Left colon (tissue), 2 donors: ENCODE results near the gene INPP5F. TPM values are rescaled to one million over a fixed set of nuclear protein-coding genes. Genes with fewer than 3 reads are reported as not detected.

ENCODE experiments used
- ATAC-seq: fragments of 200-7000 bp; cut with Tn5 transposase; one replicate; pipeline ENCODE4 v1.9.1; 2020; ENCODE audit warnings: mild to moderate bottlenecking, moderate library complexity
- DNase-seq, 2 donors: peaks; one replicate each; pipeline ENCODE4 v3.0.0-alpha.2; 2020
- intact Hi-C, 2 donors: fragments of 100-400 bp; cut with DNase I in 1 of 2; cut with micrococcal nuclease in 1 of 2; formaldehyde crosslinking; loops; one replicate each; pipeline versions ENCODE4 v1.11.2 to v1.14.0; 2022; cut with DNase I, micrococcal nuclease
- total RNA-seq, 2 donors: library from RNA; stranded (reverse); fragmentation: NEBNext Ultra II Directional; extraction: Animal tissue kit (Norgen Biotek cat#: 25700); gene quantifications; one replicate each; pipeline ENCODE4 v1.2.1, GENCODE V29; 2021
- donor health status: DM: no; HTN: no; CAD: no.
- donor health status: DM: yes; HTN: yes; CAD: no.

INPP5F gene
- total RNA-seq, 2 donors from 2014 or later, result 12.7 to 15.7 TPM

DNA sequence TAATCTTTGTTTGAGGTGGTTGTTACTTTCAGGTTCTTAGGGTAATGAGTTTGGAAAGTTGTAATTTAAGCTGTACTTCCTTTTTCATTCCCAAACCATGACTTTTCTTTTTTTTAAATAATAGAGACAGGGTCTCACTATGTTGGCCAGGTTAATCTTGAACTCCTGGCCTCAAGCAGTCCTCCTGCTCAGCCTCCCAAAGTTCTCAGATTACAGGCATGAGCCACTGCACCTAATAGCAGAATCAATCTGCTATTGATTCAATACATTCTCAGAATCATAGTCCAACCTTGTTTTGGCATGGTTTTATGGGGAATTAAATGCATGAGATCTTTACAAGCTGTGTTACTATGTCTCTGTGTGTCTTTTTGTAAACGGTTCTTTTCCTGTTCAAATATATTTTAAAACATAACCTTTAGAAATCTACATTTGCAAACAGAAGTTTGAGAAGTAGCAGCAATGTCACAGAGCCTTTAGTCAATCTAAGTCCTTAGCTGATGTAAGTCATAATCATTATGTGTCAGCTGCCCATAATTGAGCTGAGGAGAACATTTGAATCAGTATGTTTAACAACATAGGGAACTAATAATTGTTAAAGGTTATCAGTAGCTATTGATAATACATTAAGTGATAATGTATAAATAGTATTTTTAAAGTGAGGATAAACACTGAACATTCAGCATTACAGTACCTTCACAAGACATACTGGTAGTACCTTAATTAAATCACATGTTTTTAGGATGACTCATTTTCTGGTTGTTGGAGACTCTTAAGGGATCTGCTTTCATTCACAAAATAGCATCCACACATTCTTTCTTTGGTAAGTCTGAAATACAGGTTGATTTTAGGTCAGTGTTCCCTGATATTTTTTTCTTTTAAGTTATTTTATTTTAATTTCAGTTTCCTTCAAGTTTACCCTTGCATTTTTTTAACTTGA is 8.8 kb downstream of the INPP5F start:
- intact Hi-C loops, result no loop called here
- ATAC-seq (no peak), DNase-seq (no peak)

DNA sequence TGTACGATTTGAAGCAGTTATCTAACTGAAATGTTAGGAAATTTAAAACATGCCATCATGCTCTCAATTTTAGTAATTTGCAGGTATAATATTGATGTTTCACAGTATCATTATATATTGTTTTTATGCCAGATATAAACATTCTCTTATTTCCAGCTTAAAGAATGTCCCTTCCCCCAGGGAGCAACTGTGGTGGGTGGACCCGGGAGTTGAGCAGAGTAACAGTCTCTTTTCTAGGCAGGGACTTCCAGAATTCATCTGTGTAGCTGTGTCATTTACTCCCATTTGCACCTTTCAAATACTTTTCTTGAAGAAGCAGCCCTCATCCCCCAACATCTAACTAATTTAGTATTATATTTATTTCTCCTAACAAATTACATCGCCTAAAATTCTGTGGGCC is 9.6 kb downstream of the INPP5F start:
- no peak for DNase-seq
- intact Hi-C loops, result no loop called here

DNA sequence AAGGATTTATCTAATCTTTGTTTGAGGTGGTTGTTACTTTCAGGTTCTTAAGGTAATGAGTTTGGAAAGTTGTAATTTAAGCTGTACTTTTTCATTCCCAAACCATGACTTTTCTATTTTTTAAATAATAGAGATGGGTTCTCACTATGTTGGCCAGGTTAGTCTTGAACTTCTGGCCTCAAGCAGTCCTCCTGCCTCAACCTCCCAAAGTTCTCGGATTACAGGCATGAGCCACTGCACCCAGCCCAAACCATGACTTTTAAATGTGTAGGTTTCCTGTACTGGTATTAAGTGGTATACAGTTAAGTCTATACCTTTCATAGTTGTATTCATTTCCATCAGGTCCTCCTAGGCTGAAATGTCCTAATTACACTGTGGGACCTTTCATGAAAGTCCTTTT is 10.4 kb downstream of the INPP5F start:
- ATAC-seq, result no peak
- intact Hi-C loops, result no loop called here
- DNase-seq, result no peak

More for the DNA sequence above, 9.6 kb downstream of the INPP5F start:
- ATAC-seq, result no peak

DNA sequence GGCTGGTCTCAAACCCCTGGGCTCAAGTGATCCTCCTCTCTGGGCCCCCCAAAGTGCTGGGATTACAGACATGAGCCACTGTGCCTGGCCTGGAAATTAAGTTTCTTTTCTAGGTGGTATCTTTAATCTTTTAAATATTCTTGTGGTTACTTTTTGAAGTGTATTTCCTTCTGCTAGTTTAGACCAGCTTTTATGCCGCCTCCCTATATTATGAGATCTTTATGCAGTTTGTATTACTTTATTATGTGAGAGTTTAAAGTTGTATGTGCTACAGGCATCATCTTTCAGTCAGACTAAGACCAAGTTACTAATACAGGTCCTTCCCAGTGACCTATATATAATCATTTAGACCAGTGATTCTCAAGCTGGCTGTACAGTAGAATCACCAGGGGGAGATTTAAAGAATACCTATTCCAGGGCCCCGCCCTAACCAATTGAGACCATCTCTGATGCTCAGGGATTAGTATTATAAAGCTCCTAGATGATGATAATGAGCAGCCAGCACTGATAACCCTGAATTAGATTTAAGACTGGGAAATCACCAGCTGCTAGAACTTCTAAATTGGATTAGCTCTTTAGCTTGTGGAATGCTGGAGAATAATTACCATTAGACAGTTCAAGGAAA is 11.3 kb downstream of the INPP5F start:
- peak; percentile 60 for ATAC-seq
- intact Hi-C loops, result no loop called here
- DNase-seq, result no peak

DNA sequence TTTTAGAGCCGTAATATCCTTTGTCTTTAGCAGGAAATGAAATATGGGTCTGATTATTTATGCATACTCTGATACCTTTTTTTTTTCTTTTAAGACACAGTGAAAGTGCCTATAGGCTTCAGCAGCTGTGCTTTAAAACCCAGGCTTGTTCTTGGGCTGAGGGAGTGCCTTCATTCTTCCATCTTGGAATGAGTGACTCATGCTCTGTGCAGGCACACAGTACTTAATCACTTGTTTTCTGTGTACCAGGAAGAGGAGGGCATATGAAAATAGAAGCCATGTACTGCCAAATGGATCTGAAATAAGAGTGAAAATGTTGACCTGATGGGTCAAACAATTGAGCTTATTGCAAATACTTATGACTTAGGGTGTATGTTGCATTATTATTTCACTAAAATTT is 12.0 kb downstream of the INPP5F start:
- intact Hi-C loops, result no loop called here
- ATAC-seq (peak; percentile 98), DNase-seq (peak in 1 of 2 donors; percentile 54)

DNA sequence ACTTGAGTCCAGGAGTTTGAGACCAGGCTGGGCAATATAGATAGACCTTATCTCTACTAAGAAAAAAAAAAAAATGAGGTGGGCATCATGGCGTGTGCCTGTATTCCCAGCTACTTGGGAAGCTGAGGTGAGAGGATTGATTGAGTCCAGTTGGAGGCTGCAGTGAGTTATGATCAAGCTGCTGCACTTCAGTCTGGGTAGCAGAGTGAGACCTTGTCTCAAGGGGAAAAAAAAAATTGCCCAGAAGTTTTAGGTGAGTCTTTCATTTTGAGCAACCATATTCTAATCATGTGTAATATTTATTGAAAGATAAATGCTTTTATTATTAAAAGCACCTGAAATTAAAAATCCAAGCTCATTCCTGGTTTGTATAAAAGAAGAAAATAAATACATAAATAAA is 13.1 kb downstream of the INPP5F start:
- ATAC-seq, result no peak
- no peak for DNase-seq
- intact Hi-C loops, result no loop called here

DNA sequence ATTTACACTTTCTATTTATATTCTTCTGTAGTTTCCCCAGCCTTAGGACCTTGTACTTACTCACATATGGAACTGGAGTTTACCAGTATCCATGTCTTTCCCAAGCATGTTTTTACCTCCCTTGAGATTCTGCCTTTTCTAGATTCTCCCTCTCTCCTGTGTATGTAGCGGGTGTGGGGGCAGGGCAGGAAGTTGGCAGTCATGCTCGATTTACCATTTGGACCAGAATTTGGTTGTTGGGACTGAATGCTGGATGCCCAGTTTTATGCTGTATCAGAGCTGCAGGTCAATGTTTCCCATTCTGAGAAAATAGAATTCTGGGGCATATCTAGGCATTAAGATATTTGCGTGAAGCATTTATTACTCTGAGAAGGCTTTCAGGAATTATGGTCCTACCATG is 14.2 kb downstream of the INPP5F start:
- ATAC-seq (no peak), DNase-seq (no peak)
- intact Hi-C loops, result no loop called here

DNA sequence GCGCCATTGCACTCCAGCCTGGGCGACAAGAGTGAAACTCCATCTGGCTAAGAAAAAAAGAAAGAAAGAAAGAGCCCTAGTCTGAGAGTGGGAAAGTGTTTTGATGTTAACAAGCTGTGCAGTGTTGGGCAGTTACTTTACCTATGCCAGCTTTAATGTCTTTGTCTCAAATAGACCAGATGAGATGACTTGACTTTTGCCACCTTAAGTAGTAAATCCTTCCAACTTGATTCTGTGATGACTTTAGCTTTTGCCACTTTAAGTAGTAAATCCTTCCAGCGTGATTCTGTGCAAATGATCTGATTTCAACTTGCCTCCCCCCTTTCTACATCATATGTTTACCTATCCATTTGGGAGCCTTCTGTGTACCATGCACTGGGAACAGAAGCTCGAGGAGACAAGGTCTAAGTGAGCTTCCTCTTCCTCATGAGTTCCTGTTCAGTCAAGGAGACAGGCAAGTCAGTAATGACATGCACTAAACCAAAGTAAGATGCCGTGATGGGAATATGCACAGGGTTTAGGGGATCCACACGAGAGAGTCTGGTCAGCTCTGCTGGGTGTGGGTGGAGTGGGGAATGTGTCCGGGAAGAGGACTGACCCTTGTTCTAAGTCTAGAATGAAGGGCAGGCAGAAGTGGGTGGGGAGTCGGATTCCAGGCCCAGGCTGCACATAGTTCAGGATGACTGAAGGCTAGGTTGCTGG is 17.2 kb downstream of the INPP5F start:
- intact Hi-C loops, result no loop called here
- peak; percentile 89 for ATAC-seq
- DNase-seq, result no peak

DNA sequence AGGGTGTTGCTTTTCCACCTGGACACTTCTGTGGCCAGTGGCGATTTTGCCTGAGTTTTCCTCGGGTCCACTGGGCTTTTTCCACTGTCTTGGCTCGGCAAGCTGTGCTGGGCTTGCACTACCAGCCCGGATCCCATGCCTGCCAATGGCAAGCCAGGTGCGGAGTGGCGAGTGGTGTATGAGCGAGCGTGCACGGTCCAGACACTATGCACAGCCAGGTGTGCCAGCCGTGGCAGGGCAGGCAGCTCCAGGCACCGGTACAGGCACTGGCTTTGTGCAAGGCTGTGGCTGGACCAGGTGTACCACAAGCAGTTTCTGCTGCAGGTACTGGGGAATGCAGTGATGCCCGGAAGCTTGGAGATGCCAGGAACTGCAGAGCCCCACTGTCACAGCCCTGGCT is 22.1 kb downstream of the INPP5F start:
- intact Hi-C loops, result no loop called here
- ATAC-seq (no peak), DNase-seq (no peak)

DNA sequence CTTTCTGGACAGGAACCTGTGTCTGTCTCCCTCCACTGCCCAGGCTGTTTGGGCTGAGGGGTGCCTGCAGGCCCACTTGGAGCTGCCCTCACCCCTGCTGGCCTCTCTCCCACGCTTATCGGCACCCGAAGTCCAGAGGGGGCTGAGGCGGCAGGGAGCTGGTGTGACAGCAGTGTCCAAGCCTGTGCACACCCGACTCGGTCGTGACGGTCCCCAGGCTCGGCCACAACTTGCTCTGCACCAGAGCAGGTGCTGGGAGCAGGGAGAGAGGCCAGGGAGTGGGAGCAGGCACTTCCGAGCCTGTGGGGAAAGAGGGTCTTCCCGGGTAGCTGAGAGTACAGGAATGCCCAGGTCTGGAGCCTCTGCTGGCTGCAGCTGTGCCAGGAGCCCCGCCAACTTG is 23.0 kb downstream of the INPP5F start:
- intact Hi-C loops, result no loop called here
- no peak for ATAC-seq
- no peak for DNase-seq

DNA sequence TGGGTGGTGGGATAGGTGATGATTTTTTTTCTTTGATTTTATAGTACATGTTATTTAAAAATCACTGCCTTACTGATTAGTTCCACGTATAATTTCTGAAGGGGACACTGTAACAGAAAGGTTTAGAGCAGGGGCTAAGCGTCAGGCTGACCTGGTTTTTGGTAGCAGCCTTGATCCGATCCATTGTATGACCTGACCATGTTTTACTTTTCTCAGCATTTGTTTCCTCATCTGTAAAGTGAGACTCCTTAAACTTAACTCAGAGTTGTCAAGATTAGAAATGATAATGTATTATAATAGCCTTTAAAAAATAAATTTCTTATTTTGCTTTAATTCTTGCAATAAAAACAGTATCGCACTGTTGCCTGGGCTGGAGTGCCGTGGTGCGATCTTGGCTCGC is 23.6 kb downstream of the INPP5F start:
- no peak for ATAC-seq
- intact Hi-C loops, result no loop called here
- no peak for DNase-seq

DNA sequence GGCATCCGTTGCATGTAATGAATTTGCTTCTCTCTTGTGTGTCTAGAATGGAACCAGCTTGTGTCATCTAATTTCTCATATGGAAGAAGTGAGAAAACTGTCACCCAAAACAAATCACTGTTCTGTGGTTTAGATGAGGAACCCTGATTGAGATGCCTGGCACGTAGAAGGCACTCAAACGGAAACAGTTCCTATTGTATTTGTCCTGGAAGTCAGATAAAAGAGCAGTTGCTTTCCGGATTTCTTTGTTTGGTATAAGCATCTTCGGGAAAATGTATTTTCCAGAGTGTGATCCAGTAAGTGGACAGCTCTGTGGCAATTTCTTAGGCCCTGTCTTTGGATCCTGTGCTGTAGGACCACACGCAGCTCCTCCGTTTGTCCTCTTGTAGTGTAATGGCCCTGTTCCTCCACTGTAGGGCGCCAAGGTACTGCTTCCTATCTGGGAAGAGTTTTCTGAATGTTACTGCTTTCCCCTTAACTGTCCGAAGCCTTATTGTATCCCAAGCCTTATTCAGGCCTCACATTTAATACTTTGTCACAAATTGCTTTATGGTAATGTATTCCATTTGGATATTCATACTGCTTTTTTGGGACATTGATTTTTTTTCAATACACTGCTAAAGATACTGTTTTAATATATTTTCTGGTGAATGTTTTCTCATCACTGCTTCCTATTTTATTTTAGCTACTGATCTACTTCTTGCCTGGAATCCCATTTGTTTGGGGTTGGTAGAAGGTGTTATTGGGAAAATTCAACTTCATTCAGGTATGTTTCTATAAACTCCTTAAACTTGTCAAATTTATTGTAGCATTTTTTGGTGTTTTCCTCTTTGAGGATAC is 24.8 kb downstream of the INPP5F start:
- ATAC-seq (peak; percentile 98), DNase-seq (peak; percentile 58 to 62)
- intact Hi-C loops, result loop anchor here in 1 of 2 donors (5.0 kb wide), 1 partner anchor 107 kb away; no protein-coding TSS in a partner anchor

DNA sequence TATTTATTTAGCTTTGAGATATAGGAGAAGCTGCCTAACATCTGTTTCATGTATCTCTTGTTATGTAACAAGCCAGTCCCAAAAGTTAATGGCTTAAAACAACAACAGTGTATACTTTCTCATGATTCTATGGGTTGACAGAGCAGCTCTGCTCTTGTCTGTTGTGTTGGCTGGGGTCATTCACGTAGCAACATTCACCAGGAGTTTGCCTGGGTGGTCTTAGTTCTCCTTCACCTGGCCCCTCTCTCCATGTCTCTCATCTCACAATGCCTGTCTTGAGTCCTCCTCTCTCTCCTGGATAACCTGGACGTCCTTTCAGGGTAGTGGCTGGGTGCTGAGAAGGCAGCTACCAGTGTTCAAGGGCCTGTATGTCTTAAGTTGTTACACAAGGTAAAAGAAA is 27.5 kb downstream of the INPP5F start:
- no peak for ATAC-seq
- no peak for DNase-seq
- intact Hi-C loops, result loop anchor here in 1 of 2 donors (5.0 kb wide), 1 partner anchor 104 kb away; no protein-coding TSS in a partner anchor

DNA sequence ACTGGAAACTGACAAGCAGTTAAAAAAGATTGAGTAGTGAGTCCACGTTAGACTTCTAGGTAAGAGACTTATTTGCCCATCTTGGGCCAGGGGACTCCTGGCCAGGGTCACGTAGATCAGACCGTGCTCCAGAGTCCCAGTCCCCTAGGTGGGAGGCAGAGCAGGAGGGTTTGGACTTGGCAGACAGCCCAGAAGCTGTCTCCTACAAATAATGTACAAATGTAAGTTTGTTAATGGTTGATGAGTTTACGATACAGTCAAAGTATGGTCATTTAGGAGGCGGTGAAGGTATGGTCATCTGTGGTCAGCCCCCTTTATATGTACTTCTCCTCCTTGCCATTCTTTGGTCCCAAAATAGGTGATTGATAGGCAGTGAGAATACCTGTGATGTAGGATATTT is 28.2 kb downstream of the INPP5F start:
- DNase-seq (no peak), ATAC-seq (no peak)
- intact Hi-C loops, result loop anchor here in 1 of 2 donors (5.0 kb wide), 1 partner anchor 103 kb away; no protein-coding TSS in a partner anchor

DNA sequence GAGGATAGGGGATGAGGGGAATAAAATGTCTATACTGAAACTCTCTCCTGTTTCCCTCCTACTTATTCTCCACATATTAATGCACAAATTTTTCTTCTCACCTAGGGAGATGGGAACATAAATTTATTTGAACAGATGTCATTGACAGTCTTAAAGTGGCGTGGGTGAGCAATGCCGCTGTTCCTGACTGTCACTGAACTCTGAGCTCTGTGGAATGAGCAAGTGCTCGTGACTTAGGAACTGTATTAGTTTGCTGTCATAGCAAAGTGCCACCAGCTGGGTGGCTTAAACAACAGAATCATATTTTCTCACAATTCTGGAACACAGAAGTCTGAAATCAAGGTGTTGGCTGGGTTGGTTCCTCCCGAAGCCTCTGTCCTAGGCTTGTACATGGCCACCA is 29.1 kb downstream of the INPP5F start:
- DNase-seq, result no peak

DNA sequence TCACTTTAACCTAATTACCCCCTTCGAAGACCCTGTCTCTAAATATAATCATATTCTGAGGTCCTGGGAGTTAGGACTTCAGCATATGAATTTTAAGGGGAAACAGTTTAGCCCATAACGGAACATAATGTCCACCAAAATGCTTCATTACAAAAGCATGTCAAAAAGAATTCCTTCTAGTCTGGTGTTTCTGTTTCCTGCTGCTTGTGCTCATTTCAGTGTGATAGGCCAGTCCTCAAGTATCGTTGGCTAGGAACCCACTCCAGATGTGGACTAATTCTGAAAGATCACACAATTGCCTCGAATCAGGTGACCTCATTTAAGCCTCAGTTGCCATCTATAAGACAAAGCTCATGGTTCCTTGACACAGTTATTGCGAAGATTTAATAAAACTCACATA is 29.6 kb downstream of the INPP5F start:
- intact Hi-C loops, result no loop called here
- ATAC-seq (no peak), DNase-seq (no peak)

More for the DNA sequence above, 29.1 kb downstream of the INPP5F start:
- no peak for ATAC-seq
- intact Hi-C loops, result loop anchor here in 1 of 2 donors (5.0 kb wide), 1 partner anchor 102 kb away; no protein-coding TSS in a partner anchor

DNA sequence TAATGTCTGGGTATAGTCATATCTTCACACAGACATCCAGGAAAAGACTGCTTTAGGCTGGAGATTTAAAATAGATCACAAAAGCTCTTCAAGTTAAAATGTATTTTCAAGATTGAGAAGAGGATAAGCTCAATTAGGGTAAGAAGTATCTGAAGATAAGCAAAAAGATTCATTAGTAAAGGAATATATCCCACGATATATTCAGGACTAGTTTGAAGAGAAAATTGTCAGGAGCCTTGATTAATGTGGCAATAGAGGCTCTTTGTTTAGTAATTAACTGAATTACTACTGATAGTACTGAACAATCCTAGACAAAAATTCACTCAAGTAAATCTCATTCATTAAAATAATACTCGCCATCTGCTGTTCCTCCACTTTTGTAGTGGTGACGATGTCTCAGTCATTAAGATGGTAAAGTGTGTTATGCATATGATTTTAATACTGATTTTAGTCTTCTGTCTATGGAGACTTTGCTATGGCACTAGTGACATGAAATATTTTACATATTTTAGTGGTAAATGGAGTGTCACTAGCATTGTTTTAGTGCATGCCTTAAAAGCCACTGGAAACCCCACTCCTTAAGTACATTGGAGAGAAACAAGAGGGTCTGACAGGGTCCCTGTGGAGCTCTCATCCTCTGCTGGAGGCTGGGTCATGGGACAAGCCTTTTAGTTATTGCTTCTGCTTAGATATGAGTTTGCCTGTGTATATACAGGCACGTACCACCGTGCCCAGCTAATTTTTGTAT is 32.8 kb downstream of the INPP5F start:
- intact Hi-C loops, result no loop called here
- DNase-seq, result no peak
- no peak for ATAC-seq

DNA sequence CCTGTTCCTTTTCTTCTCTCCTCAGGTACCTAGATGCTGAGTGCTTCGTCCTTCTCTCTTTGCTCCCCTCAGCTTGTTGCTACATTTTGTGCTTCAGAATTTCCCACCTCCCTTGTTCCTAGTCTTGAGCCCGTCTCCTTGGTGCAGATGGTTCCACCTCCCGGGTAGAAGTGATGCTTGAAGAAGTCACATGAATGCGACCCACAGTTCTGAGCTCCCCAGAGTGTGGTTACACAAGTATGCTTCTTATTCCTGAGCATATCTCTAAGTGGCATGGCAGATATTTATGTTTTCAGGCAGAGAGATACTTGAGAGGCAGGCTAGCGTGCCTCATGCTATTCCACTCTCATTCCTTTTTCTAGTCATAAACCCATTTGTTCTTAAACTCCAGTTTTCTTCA is 34.0 kb downstream of the INPP5F start:
- no peak for ATAC-seq
- intact Hi-C loops, result no loop called here
- no peak for DNase-seq
